NCI-H1930 (cell line): Measurements from ENCODE around the gene ARL16.

Experiments
- DNase-seq, 2 experiments: peaks; one replicate each; lab custom pipeline; 2025; lab: John Stamatoyannopoulos, UW

Gene ARL16

GRCh38 chr17:81666342-81667191, 17.0 kb downstream of the ARL16 start, which contains the start of the genes CCDC137 and OXLD1:
TSS of gene CCDC137 (plus strand) at chr17:81666737. CDS start at chr17:81666767, 30 bp downstream.
TSS of gene OXLD1 (minus strand) at chr17:81666605. CDS start at chr17:81666577, 28 bp downstream.
- DNase-seq, result peak; percentile 91 to 96

GRCh38 chr17:81666092-81666341, 17.6 kb downstream of the ARL16 start:
- no peak for DNase-seq

- no peak for DNase-seq
Observed at GRCh38 chr17:81665205-81666091, 18.1 kb downstream of the ARL16 start.

- DNase-seq, result no peak
Observed at GRCh38 chr17:81664051-81664470, 19.5 kb downstream of the ARL16 start.

GRCh38 chr17:81662002-81662401, 21.6 kb downstream of the ARL16 start:
- no peak for DNase-seq

GRCh38 chr17:81660441-81660840, 23.2 kb downstream of the ARL16 start:
- DNase-seq, result no peak

- no peak for DNase-seq
Observed at GRCh38 chr17:81659038-81659437, 24.6 kb downstream of the ARL16 start.

- no peak for DNase-seq
Observed at GRCh38 chr17:81656835-81657234, 26.8 kb downstream of the ARL16 start.

GRCh38 chr17:81656118-81656743, 27.4 kb downstream of the ARL16 start, which contains the start of gene PDE6G:
TSS of gene PDE6G (minus strand) at chr17:81656542. CDS start at chr17:81653305, 3,237 bp downstream.
- DNase-seq, result no peak

GRCh38 chr17:81655378-81656117, 28.0 kb downstream of the ARL16 start:
- no peak for DNase-seq

GRCh38 chr17:81652906-81653771, 30.5 kb downstream of the ARL16 start:
- no peak for DNase-seq

- no peak for DNase-seq
Observed at GRCh38 chr17:81651692-81652091, 31.9 kb downstream of the ARL16 start.

- DNase-seq, result no peak
Observed at GRCh38 chr17:81650951-81651350, 32.6 kb downstream of the ARL16 start.

GRCh38 chr17:81648707-81649085, 34.9 kb downstream of the ARL16 start:
- DNase-seq, result no peak

- no peak for DNase-seq
Observed at GRCh38 chr17:81648013-81648706, 35.4 kb downstream of the ARL16 start.

GRCh38 chr17:81647640-81648012, 36.0 kb downstream of the ARL16 start:
- no peak for DNase-seq

- no peak for DNase-seq
Observed at GRCh38 chr17:81646869-81647600, 36.6 kb downstream of the ARL16 start.

- no peak for DNase-seq
Observed at GRCh38 chr17:81644976-81645952, 38.3 kb downstream of the ARL16 start.
